ENCODE results near the gene PSME3.
"Not testable (repeated sequence)": the region's sequence is repeated elsewhere in the genome, so short reads cannot be mapped to it uniquely, and the experiment has no call there.

DNA sequence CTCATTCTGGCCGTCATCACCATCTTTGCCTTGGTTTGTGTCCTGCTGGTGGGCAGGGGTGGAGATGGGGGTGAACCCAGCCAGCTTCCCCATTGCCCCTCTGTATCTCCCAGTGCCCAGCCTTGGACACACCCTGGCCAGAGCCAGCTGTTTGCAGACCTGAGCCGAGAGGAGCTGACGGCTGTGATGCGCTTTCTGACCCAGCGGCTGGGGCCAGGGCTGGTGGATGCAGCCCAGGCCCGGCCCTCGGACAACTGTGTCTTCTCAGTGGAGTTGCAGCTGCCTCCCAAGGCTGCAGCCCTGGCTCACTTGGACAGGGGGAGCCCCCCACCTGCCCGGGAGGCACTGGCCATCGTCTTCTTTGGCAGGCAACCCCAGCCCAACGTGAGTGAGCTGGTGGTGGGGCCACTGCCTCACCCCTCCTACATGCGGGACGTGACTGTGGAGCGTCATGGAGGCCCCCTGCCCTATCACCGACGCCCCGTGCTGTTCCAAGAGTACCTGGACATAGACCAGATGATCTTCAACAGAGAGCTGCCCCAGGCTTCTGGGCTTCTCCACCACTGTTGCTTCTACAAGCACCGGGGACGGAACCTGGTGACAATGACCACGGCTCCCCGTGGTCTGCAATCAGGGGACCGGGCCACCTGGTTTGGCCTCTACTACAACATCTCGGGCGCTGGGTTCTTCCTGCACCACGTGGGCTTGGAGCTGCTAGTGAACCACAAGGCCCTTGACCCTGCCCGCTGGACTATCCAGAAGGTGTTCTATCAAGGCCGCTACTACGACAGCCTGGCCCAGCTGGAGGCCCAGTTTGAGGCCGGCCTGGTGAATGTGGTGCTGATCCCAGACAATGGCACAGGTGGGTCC is 18.4 kb downstream of the PSME3 start:
- TF ChIP-seq SP1 (IDR thresholded peaks at IDR 0.05); HDGF (IDR thresholded peaks at IDR 0.05; ENCODE audit: borderline replicate concordance); FOXM1 (IDR thresholded peaks at IDR 0.05; ENCODE audit: borderline replicate concordance); FOXK2 (IDR thresholded peaks at IDR 0.05); L3MBTL2 (conservative IDR thresholded peaks at IDR 0.05); FOXA1 (IDR thresholded peaks at IDR 0.05): not testable (repeated sequence)
- TF ChIP-seq, protein P1, sequence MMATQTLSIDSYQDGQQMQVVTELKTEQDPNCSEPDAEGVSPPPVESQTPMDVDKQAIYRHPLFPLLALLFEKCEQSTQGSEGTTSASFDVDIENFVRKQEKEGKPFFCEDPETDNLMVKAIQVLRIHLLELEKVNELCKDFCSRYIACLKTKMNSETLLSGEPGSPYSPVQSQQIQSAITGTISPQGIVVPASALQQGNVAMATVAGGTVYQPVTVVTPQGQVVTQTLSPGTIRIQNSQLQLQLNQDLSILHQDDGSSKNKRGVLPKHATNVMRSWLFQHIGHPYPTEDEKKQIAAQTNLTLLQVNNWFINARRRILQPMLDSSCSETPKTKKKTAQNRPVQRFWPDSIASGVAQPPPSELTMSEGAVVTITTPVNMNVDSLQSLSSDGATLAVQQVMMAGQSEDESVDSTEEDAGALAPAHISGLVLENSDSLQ (IDR thresholded peaks at IDR 0.05) = not testable (repeated sequence)

Measured in HEK293T (cell line).